Measurements from ENCODE around the gene MTARC2. TPM values are rescaled to one million over a fixed set of nuclear protein-coding genes. Genes with fewer than 3 reads are reported as not detected.

Gene MTARC2
- total and polyA plus RNA-seq, 2 of the 13 experiments (the other 11 are each of a cell fraction or from before 2014, with no cell fraction given) = 8.5 to 10.1 TPM

GRCh38 chr1:220786337-220787068, 38.4 kb downstream of the MTARC2 start, which contains the start of gene MTARC1 (continued):
- peak; percentile 75; the same call in 1 of the 2 replicates for TF ChIP-seq DMAP1 (CRISPR knock-in tag; IDR thresholded peaks at IDR 0.05)
- TF ChIP-seq CCDC6 (CRISPR knock-in tag; IDR thresholded peaks at IDR 0.05) = peak; percentile 86; the same call in 1 of the 2 replicates
- peak; percentile 61 for TF ChIP-seq THAP9 (CRISPR knock-in tag; IDR thresholded peaks at IDR 0.05; ENCODE audit: borderline replicate concordance)
- no peak for TF ChIP-seq MXD4 (CRISPR knock-in tag; IDR thresholded peaks at IDR 0.05)
- TF ChIP-seq CSRNP2 (CRISPR knock-in tag; conservative IDR thresholded peaks at IDR 0.05; ENCODE audit: low read depth) = no peak
- TF ChIP-seq ELF4 (CRISPR knock-in tag; IDR thresholded peaks at IDR 0.05; ENCODE audit: borderline replicate concordance) = no peak
- 0 out of 2 replicates have a peak, but pooled peaks have one; percentile 17 for TF ChIP-seq THRA (CRISPR knock-in tag; IDR thresholded peaks at IDR 0.05; ENCODE audit: borderline replicate concordance)
- no peak for TF ChIP-seq TBX3 (IDR thresholded peaks at IDR 0.05; ENCODE audit: borderline replicate concordance)
- no peak for TF ChIP-seq CHD4 (IDR thresholded peaks at IDR 0.05; ENCODE audit: borderline replicate concordance, low read length)
- TF ChIP-seq SP5 (CRISPR knock-in tag; IDR thresholded peaks at IDR 0.05; ENCODE audit: borderline replicate concordance, low read depth) = peak; percentile 74; the same call in 1 of the 2 replicates
- TF ChIP-seq HNF1A (IDR thresholded peaks at IDR 0.05; ENCODE audit: low read depth) = no peak
- peak; percentile 33; the same call in 1 of the 2 replicates for TF ChIP-seq HNF1A (CRISPR knock-in tag; IDR thresholded peaks at IDR 0.05; ENCODE audit: borderline replicate concordance)
- TF ChIP-seq SYNCRIP (IDR thresholded peaks at IDR 0.05; ENCODE audit: insufficient read depth, low read depth, low read length) = no peak
- TF ChIP-seq ZKSCAN5 (CRISPR knock-in tag; IDR thresholded peaks at IDR 0.05) = no peak
- peak; percentile 46; the same call in 1 of the 2 replicates for TF ChIP-seq SKIL (CRISPR knock-in tag; IDR thresholded peaks at IDR 0.05; ENCODE audit: borderline replicate concordance)
- TF ChIP-seq ZNF556 (CRISPR knock-in tag; IDR thresholded peaks at IDR 0.05; ENCODE audit: borderline replicate concordance) = peak; percentile 56; the same call in 1 of the 2 replicates

Data from HepG2 (cell line).